Aorta (tissue), 5 donors: ENCODE results near the gene ZIC5. TPM values are rescaled to one million over a fixed set of nuclear protein-coding genes. Genes with fewer than 3 reads are reported as not detected.

Experiments
- ATAC-seq: fragments of 200-7000 bp; cut with Tn5 transposase; one replicate; pipeline ENCODE4 v1.9.1; 2022; ENCODE audit warnings: moderate library complexity; ENCODE audit not compliant: low FRiP score
- DNase-seq, 2 donors: peaks; one replicate each; pipeline ENCODE4 v3.0.0-alpha.2; 2020
- H3K27ac ChIP-seq, 2 donors: one replicate each; pipeline ENCODE4 v1.5.1; 2013; ENCODE audit warnings: low read length in 2 of 2, mild to moderate bottlenecking in 2 of 2, moderate library complexity in 2 of 2, control low read depth in 1 of 2, inconsistent platforms in 1 of 2, low read depth in 1 of 2
- H3K27me3 ChIP-seq, 2 donors: one replicate each; pipeline ENCODE4 v1.6.1; 2013; ENCODE audit warnings: control low read depth in 1 of 2, low read length in 1 of 2, mild to moderate bottlenecking in 1 of 2, moderate library complexity in 1 of 2; ENCODE audit not compliant: insufficient read depth in 2 of 2, control insufficient read depth in 1 of 2
- H3K36me3 ChIP-seq, 2 donors: one replicate each; pipeline ENCODE4 v1.6.1; 2013; ENCODE audit warnings: control low read depth in 1 of 2, low read length in 1 of 2, mild to moderate bottlenecking in 1 of 2; ENCODE audit not compliant: insufficient read depth in 2 of 2, control insufficient read depth in 1 of 2
- H3K4me1 ChIP-seq, 2 donors: one replicate each; pipeline ENCODE4 v1.6.1; 2013; ENCODE audit warnings: low read length in 2 of 2, control low read depth in 1 of 2, mild to moderate bottlenecking in 1 of 2, moderate library complexity in 1 of 2; ENCODE audit not compliant: insufficient read depth in 2 of 2, control insufficient read depth in 1 of 2
- H3K4me3 ChIP-seq, 2 donors: one replicate each; pipeline ENCODE4 v1.5.1; 2013; ENCODE audit warnings: low read length in 2 of 2, control low read depth in 1 of 2, mild to moderate bottlenecking in 1 of 2
- H3K9me3 ChIP-seq: one replicate; pipeline ENCODE4 v1.6.1; 2013; ENCODE audit warnings: mild to moderate bottlenecking, low read length; ENCODE audit not compliant: control insufficient read depth
- WGBS, 2 donors: extraction: QIAGEN DNeasy Blood & Tissue Kit; methylation state at CpG; one replicate each; pipeline ENCODE4 v1.1.7; 2013; 5-methylcytosine and 5-hydroxymethylcytosine counted together
- intact Hi-C, 2 donors: fragments of 100-400 bp; cut with DNase I; formaldehyde crosslinking; loops; one replicate each; pipeline versions ENCODE4 v1.14.2 to v1.15.0; 2022
- polyA plus RNA-seq, 2 donors: library from polyadenylated mRNA; stranded (reverse); fragments of 200-250 nt; gene quantifications; one replicate each; pipeline ENCODE4 v1.2.3, GENCODE V29; 2013
- total RNA-seq, 2 donors: library from RNA; stranded (reverse); fragmentation: NEBNext Ultra II Directional; extraction: Animal tissue kit (Norgen Biotek cat#: 25700); gene quantifications; one replicate each; pipeline ENCODE4 v1.2.1, GENCODE V29; 2021
- donor health status: healthy with polysubstance abuse.
- donor health status: Bipolar disorder and iron deficiency.
- donor health status: DM: no; HTN: no; CAD: no.
- donor health status: DM: no; HTN: no; CAD: no.
- donor health status: DM: yes; HTN: yes; CAD: no.

The ZIC5 gene
- total and polyA plus RNA-seq, 4 donors = 0.13 TPM; not detected in 3

GRCh38 chr13:99994638-99995020 is 23.1 kb upstream of the ZIC5 start:
- Histone ChIP-seq H3K4me1 (no peaks in the 10 kb centered on the region), H3K36me3 (no peaks in the 10 kb centered on the region), H3K27me3 (no peaks in the 10 kb centered on the region), H3K27ac (no peak overlapping the region), H3K4me3 (no peak overlapping the region), H3K9me3 (no peaks in the 10 kb centered on the region)
- DNase-seq (no peak), ATAC-seq (no peak)
- intact Hi-C loops = no loop called here
- 24 to 30% methylated on average over 1 of the region's 1 CpG for WGBS, 2 donors

- Histone ChIP-seq H3K4me3 (no peak overlapping the region), H3K27ac (no peak overlapping the region), H3K9me3 (no peaks in the 10 kb centered on the region), H3K4me1 (no peaks in the 10 kb centered on the region), H3K36me3 (no peaks in the 10 kb centered on the region), H3K27me3 (no peaks in the 10 kb centered on the region)
- intact Hi-C loops = no loop called here
- 15 to 27% methylated on average over 9 of the region's 9 CpGs for WGBS, 2 donors
- DNase-seq (no peak), ATAC-seq (no peak)
These were observed 22.4 kb upstream of the ZIC5 start for GRCh38 chr13:99993660-99994637.

- no peaks in the 10 kb centered on the region for H3K27me3 ChIP-seq
- H3K27ac ChIP-seq = no peak overlapping the region
- ATAC-seq = no peak
- H3K36me3 ChIP-seq = no peaks in the 10 kb centered on the region
- 9 to 18% methylated on average over 3 of the region's 3 CpGs for WGBS, 2 donors
- no peak overlapping the region for H3K4me3 ChIP-seq
- H3K4me1 ChIP-seq = no peaks in the 10 kb centered on the region
- intact Hi-C loops = no loop called here
- H3K9me3 ChIP-seq = no peaks in the 10 kb centered on the region
- no peak for DNase-seq
These were observed 21.4 kb upstream of the ZIC5 start for GRCh38 chr13:99992949-99993351.

GRCh38 chr13:99991828-99992775 is 20.5 kb upstream of the ZIC5 start:
- 18 to 20% methylated on average over 36 of the region's 36 CpGs for WGBS, 2 donors
- intact Hi-C loops = no loop called here
- no peak overlapping the region for H3K4me3 ChIP-seq
- no peaks in the 10 kb centered on the region for H3K36me3 ChIP-seq
- DNase-seq = no peak
- H3K4me1 ChIP-seq = no peaks in the 10 kb centered on the region
- no peak overlapping the region for H3K27ac ChIP-seq
- H3K9me3 ChIP-seq = no peaks in the 10 kb centered on the region
- H3K27me3 ChIP-seq = no peaks in the 10 kb centered on the region
- no peak for ATAC-seq

DNA sequence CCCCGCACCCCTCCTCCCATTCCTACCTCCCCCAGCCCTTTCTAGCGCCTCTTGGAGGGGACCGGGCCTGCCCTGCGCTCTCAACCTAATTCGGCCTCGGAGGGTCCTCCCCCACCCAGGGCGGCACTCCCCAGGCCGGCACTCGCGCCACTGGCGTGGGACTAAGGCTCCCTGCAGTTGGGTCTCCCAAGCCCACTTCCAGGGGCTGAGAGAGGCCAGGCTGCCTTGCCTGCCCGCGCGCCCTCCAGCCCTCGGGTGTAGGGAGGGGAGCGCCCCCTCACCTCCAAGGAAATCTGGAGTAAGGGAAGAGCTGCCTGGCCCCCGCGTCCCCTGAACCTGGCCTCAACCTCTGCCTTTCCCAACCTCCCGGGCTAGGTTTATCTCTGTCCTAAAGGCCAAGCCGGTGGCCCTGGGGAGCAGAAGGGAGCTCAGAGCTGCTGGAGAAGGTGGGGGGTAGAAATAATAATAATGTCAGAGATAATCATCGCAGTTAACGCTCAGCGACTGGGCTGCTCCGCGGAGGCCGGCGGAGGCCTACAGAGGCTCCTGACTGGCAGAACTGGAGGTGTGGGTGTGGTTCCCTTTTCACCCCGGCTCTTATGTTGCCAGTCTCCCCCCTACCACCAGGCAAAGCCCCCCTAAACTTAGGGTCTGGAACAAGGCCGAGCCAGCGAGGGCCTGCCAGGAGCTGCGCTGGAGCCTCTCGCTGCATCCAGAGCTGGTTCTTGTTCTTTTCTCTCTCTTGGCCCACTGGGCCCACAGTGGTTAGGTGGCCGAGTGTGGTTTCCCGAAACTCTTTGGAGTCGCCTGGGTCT is 19.7 kb upstream of the ZIC5 start:
- Histone ChIP-seq H3K36me3 (no peaks in the 10 kb centered on the region), H3K9me3 (no peaks in the 10 kb centered on the region), H3K27me3 (no peaks in the 10 kb centered on the region), H3K4me1 (no peaks in the 10 kb centered on the region), H3K27ac (no peak overlapping the region), H3K4me3 (no peak overlapping the region)
- intact Hi-C loops = no loop called here
- ATAC-seq = peak; percentile 35
- 9 to 15% methylated on average over 34 to 35 of the region's 35 CpGs for WGBS, 2 donors
- DNase-seq = peak in 1 of 2 donors; percentile 59

- ATAC-seq (peak; percentile 13), DNase-seq (peak in 1 of 2 donors; percentile 56)
- Histone ChIP-seq H3K27me3 (no peaks in the 10 kb centered on the region), H3K4me1 (no peaks in the 10 kb centered on the region), H3K4me3 (no peak overlapping the region), H3K9me3 (no peaks in the 10 kb centered on the region), H3K36me3 (no peaks in the 10 kb centered on the region), H3K27ac (no peak overlapping the region)
- intact Hi-C loops = no loop called here
- 13 to 14% methylated on average over 42 of the region's 42 CpGs for WGBS, 2 donors
These were observed 18.8 kb upstream of the ZIC5 start for GRCh38 chr13:99990126-99990977.

GRCh38 chr13:99989276-99990125 is 17.9 kb upstream of the ZIC5 start:
- peak in 1 of 2 donors; percentile 70 for DNase-seq
- Histone ChIP-seq H3K4me3 (no peak overlapping the region), H3K9me3 (no peaks in the 10 kb centered on the region), H3K36me3 (no peaks in the 10 kb centered on the region), H3K27ac (no peak overlapping the region), H3K27me3 (no peaks in the 10 kb centered on the region), H3K4me1 (no peaks in the 10 kb centered on the region)
- intact Hi-C loops = no loop called here
- 14 to 15% methylated on average over 39 to 42 of the region's 42 CpGs for WGBS, 2 donors
- no peak for ATAC-seq
